Camera-type eye (tissue), 1 donor: ENCODE data around the gene LY9. TPM values are rescaled to one million over a fixed set of nuclear protein-coding genes. Genes with fewer than 3 reads are reported as not detected.

Source experiments
- total RNA-seq: library from RNA; depleted of rRNA; stranded (reverse); fragments of >200 nt; gene quantifications from one replicate; pipeline ENCODE4 v1.2.3, GENCODE V29; 2014

Gene LY9
- total RNA-seq = 0.71 TPM

GRCh38 chr1:160795951-160796383 lies at the start of gene LY9:
TSS of gene LY9 (plus strand) at chr1:160796174. CDS start at chr1:160796188, 14 bp downstream.

GRCh38 chr1:160862203-160863060 lies 66.5 kb downstream of the LY9 start, which contains the start of gene CD244:
TSS of gene CD244 (minus strand) at chr1:160862887. CDS start at chr1:160862677, 210 bp downstream.

Other genes starting within 250 kb of the LY9 start
- gene CD84, start 216.7 kb upstream of the LY9 start, total RNA-seq = 2.2 TPM
- gene SLAMF1, start 149.1 kb upstream of the LY9 start, total RNA-seq = not detected
- gene CD48, start 84.4 kb upstream of the LY9 start, total RNA-seq = 2.6 TPM
- gene SLAMF7, start 56.9 kb upstream of the LY9 start, total RNA-seq = 0.22 TPM
- 0.16 TPM for gene CD244, start 66.7 kb downstream of the LY9 start, total RNA-seq
- gene ITLN1, start 89.0 kb downstream of the LY9 start, total RNA-seq = not detected
- gene ITLN2, start 158.6 kb downstream of the LY9 start, total RNA-seq = not detected
- gene F11R, start 225.0 kb downstream of the LY9 start, total RNA-seq = 19.3 TPM
- gene TSTD1, start 242.8 kb downstream of the LY9 start, total RNA-seq = 29.7 TPM
- gene USF1, start 249.8 kb downstream of the LY9 start, total RNA-seq = 69.9 TPM